ENCODE results near the gene NDC80.
A peak's percentile ranks its signal among the peaks of the same experiment; 100 is the strongest.
"Not testable (repeated sequence)": the region's sequence is repeated elsewhere in the genome, so short reads cannot be mapped to it uniquely, and the experiment has no call there.

Gene NDC80

GRCh38 chr18:2571200-2572170, at the start of gene NDC80, which contains the start of gene METTL4:
Gene NDC80, plus strand, starts transcription at chr18:2571557. Its CDS starts 1,429 bp downstream, at chr18:2572986.
Gene METTL4, minus strand, starts transcription at chr18:2571505. Its CDS starts 4,289 bp downstream, at chr18:2567216.
- DNase-seq (ENCODE audit: low spot score in 2 of 2) (peak; percentile 81), ATAC-seq (ENCODE audit: low read depth) (peak; percentile 87)
- H3K9me3 Mint-ChIP-seq, result no peaks in the 10 kb centered on the region
- H3K4me3 Mint-ChIP-seq, result peak within 1 kb of the TSS; percentile 98
- peak within 1 kb of the TSS; percentile 99 for H3K27ac Mint-ChIP-seq
- peaks cover 33% of the 10 kb centered on the region for H3K4me1 Mint-ChIP-seq
- H3K36me3 Mint-ChIP-seq, result peaks cover 9% of the 10 kb centered on the region
- no peaks in the 10 kb centered on the region for H3K27me3 Mint-ChIP-seq

- Mint-ChIP-seq H3K4me1 (no peaks in the 10 kb centered on the region), H3K27me3 (no peaks in the 10 kb centered on the region), H3K36me3 (peaks cover 7% of the 10 kb centered on the region), H3K27ac (no peak overlapping the region), H3K9me3 (no peaks in the 10 kb centered on the region), H3K4me3 (no peak overlapping the region)
- DNase-seq (ENCODE audit: low spot score in 2 of 2) (no peak), ATAC-seq (ENCODE audit: low read depth) (no peak)
Measured at GRCh38 chr18:2522112-2522511, 49.2 kb upstream of the NDC80 start.

- not testable (repeated sequence) for H3K9me3 Mint-ChIP-seq; H3K4me1 Mint-ChIP-seq; H3K27ac Mint-ChIP-seq; DNase-seq (ENCODE audit: low spot score in 2 of 2); ATAC-seq (ENCODE audit: low read depth); H3K4me3 Mint-ChIP-seq; H3K36me3 Mint-ChIP-seq; H3K27me3 Mint-ChIP-seq
Measured at GRCh38 chr18:2524794-2525198, 46.6 kb upstream of the NDC80 start.

- Mint-ChIP-seq H3K4me3 (no peak overlapping the region), H3K4me1 (peaks cover 2% of the 10 kb centered on the region), H3K9me3 (no peaks in the 10 kb centered on the region), H3K36me3 (peaks cover 7% of the 10 kb centered on the region), H3K27me3 (no peaks in the 10 kb centered on the region), H3K27ac (no peak overlapping the region)
- ATAC-seq (ENCODE audit: low read depth) (no peak), DNase-seq (ENCODE audit: low spot score in 2 of 2) (no peak)
Measured at GRCh38 chr18:2526329-2526728, 45.0 kb upstream of the NDC80 start.

- H3K4me1 Mint-ChIP-seq, result peaks cover 6% of the 10 kb centered on the region
- H3K36me3 Mint-ChIP-seq, result peaks cover 11% of the 10 kb centered on the region
- no peak overlapping the region for H3K4me3 Mint-ChIP-seq
- ATAC-seq (ENCODE audit: low read depth) (no peak), DNase-seq (ENCODE audit: low spot score in 2 of 2) (no peak)
- no peak overlapping the region for H3K27ac Mint-ChIP-seq
- peaks cover 2% of the 10 kb centered on the region for H3K9me3 Mint-ChIP-seq
- H3K27me3 Mint-ChIP-seq, result no peaks in the 10 kb centered on the region
Measured at GRCh38 chr18:2529154-2529553, 42.2 kb upstream of the NDC80 start.

- peaks cover 2% of the 10 kb centered on the region for H3K9me3 Mint-ChIP-seq
- ATAC-seq (ENCODE audit: low read depth) (no peak), DNase-seq (ENCODE audit: low spot score in 2 of 2) (no peak)
- H3K27ac Mint-ChIP-seq, result no peak overlapping the region
- H3K27me3 Mint-ChIP-seq, result no peaks in the 10 kb centered on the region
- H3K4me1 Mint-ChIP-seq, result peaks cover 28% of the 10 kb centered on the region
- no peak overlapping the region for H3K4me3 Mint-ChIP-seq
- peaks cover 20% of the 10 kb centered on the region for H3K36me3 Mint-ChIP-seq
Measured at GRCh38 chr18:2531751-2532150, 39.6 kb upstream of the NDC80 start.

- no peak overlapping the region for H3K27ac Mint-ChIP-seq
- no peak overlapping the region for H3K4me3 Mint-ChIP-seq
- H3K36me3 Mint-ChIP-seq, result peaks cover 22% of the 10 kb centered on the region
- peaks cover 2% of the 10 kb centered on the region for H3K9me3 Mint-ChIP-seq
- H3K27me3 Mint-ChIP-seq, result no peaks in the 10 kb centered on the region
- H3K4me1 Mint-ChIP-seq, result peaks cover 30% of the 10 kb centered on the region
- DNase-seq (ENCODE audit: low spot score in 2 of 2), result no peak
- no peak for ATAC-seq (ENCODE audit: low read depth)
Measured at GRCh38 chr18:2532797-2533196, 38.6 kb upstream of the NDC80 start.

- H3K27ac Mint-ChIP-seq, result peak overlapping the region; percentile 89
- DNase-seq (ENCODE audit: low spot score in 2 of 2), result no peak
- peak; percentile 80 for ATAC-seq (ENCODE audit: low read depth)
- H3K27me3 Mint-ChIP-seq, result no peaks in the 10 kb centered on the region
- H3K4me1 Mint-ChIP-seq, result peaks cover 30% of the 10 kb centered on the region
- H3K9me3 Mint-ChIP-seq, result peaks cover 2% of the 10 kb centered on the region
- peak overlapping the region; percentile 17 for H3K4me3 Mint-ChIP-seq
- peaks cover 20% of the 10 kb centered on the region for H3K36me3 Mint-ChIP-seq
Measured at GRCh38 chr18:2534906-2535305, 36.5 kb upstream of the NDC80 start.

GRCh38 chr18:2535419-2535910, 35.9 kb upstream of the NDC80 start:
- Mint-ChIP-seq H3K27ac (peak overlapping the region; percentile 89), H3K27me3 (no peaks in the 10 kb centered on the region), H3K4me3 (peak overlapping the region; percentile 17), H3K4me1 (peaks cover 30% of the 10 kb centered on the region), H3K9me3 (peaks cover 2% of the 10 kb centered on the region), H3K36me3 (peaks cover 20% of the 10 kb centered on the region)
- DNase-seq (ENCODE audit: low spot score in 2 of 2) (no peak), ATAC-seq (ENCODE audit: low read depth) (peak; percentile 69)

GRCh38 chr18:2536063-2536462, 35.3 kb upstream of the NDC80 start:
- no peak overlapping the region for H3K4me3 Mint-ChIP-seq
- ATAC-seq (ENCODE audit: low read depth), result no peak
- H3K9me3 Mint-ChIP-seq, result peaks cover 2% of the 10 kb centered on the region
- peaks cover 19% of the 10 kb centered on the region for H3K36me3 Mint-ChIP-seq
- peak overlapping the region; percentile 89 for H3K27ac Mint-ChIP-seq
- H3K27me3 Mint-ChIP-seq, result no peaks in the 10 kb centered on the region
- H3K4me1 Mint-ChIP-seq, result peaks cover 28% of the 10 kb centered on the region
- no peak for DNase-seq (ENCODE audit: low spot score in 2 of 2)

GRCh38 chr18:2536493-2536892, 34.9 kb upstream of the NDC80 start:
- DNase-seq (ENCODE audit: low spot score in 2 of 2), result no peak
- H3K4me3 Mint-ChIP-seq, result no peak overlapping the region
- H3K9me3 Mint-ChIP-seq, result peaks cover 2% of the 10 kb centered on the region
- peak overlapping the region; percentile 72 for H3K27ac Mint-ChIP-seq
- H3K4me1 Mint-ChIP-seq, result peaks cover 28% of the 10 kb centered on the region
- H3K27me3 Mint-ChIP-seq, result no peaks in the 10 kb centered on the region
- H3K36me3 Mint-ChIP-seq, result peaks cover 19% of the 10 kb centered on the region
- no peak for ATAC-seq (ENCODE audit: low read depth)

GRCh38 chr18:2537296-2537695, 34.1 kb upstream of the NDC80 start:
- H3K36me3 Mint-ChIP-seq, result peaks cover 19% of the 10 kb centered on the region
- ATAC-seq (ENCODE audit: low read depth), result no peak

GRCh38 chr18:2538236-2538635, 33.1 kb upstream of the NDC80 start:
- H3K36me3 Mint-ChIP-seq, result peaks cover 13% of the 10 kb centered on the region
- ATAC-seq (ENCODE audit: low read depth) (no peak), DNase-seq (ENCODE audit: low spot score in 2 of 2) (no peak)
- H3K27me3 Mint-ChIP-seq, result no peaks in the 10 kb centered on the region
- no peak overlapping the region for H3K27ac Mint-ChIP-seq
- H3K9me3 Mint-ChIP-seq, result no peaks in the 10 kb centered on the region
- peaks cover 28% of the 10 kb centered on the region for H3K4me1 Mint-ChIP-seq
- H3K4me3 Mint-ChIP-seq, result no peak overlapping the region

More at GRCh38 chr18:2537296-2537695, 34.1 kb upstream of the NDC80 start:
- Mint-ChIP-seq H3K27me3 (no peaks in the 10 kb centered on the region), H3K4me3 (no peak overlapping the region), H3K27ac (no peak overlapping the region), H3K4me1 (peaks cover 28% of the 10 kb centered on the region), H3K9me3 (no peaks in the 10 kb centered on the region)
- no peak for DNase-seq (ENCODE audit: low spot score in 2 of 2)

- H3K36me3 Mint-ChIP-seq, result peaks cover 13% of the 10 kb centered on the region
- ATAC-seq (ENCODE audit: low read depth) (no peak), DNase-seq (ENCODE audit: low spot score in 2 of 2) (no peak)
- peaks cover 27% of the 10 kb centered on the region for H3K4me1 Mint-ChIP-seq
- no peaks in the 10 kb centered on the region for H3K9me3 Mint-ChIP-seq
- H3K4me3 Mint-ChIP-seq, result no peak overlapping the region
- H3K27ac Mint-ChIP-seq, result no peak overlapping the region
- H3K27me3 Mint-ChIP-seq, result no peaks in the 10 kb centered on the region
Measured at GRCh38 chr18:2538844-2539243, 32.5 kb upstream of the NDC80 start.
